Activated CD4-positive, alpha-beta T cell treated with anti-CD3 and anti-CD28 coated beads, Interleukin-2, amount 50 U/mL, for 16 hours (primary cell): ENCODE results near the gene IL18RAP.

Source experiments
- DNase-seq: peaks from one replicate; pipeline ENCODE4 v3.0.0-alpha.2; 2020

Gene IL18RAP

GRCh38 chr2:102461188-102461587 lies 38.2 kb downstream of the IL18RAP start:
- no peak for DNase-seq

- no peak for DNase-seq
Measured at GRCh38 chr2:102463160-102463559, 40.2 kb downstream of the IL18RAP start.

- DNase-seq: no peak
Measured at GRCh38 chr2:102470168-102470567, 47.2 kb downstream of the IL18RAP start.

GRCh38 chr2:102473020-102473419 lies 50.1 kb downstream of the IL18RAP start, which contains the start of gene SLC9A4:
Gene SLC9A4 (plus strand): TSS chr2:102473226. CDS start chr2:102473760, 534 bp downstream.
- peak; percentile 61 for DNase-seq

GRCh38 chr2:102473631-102474030 lies 50.7 kb downstream of the IL18RAP start:
- no peak for DNase-seq

- no peak for DNase-seq
Measured at GRCh38 chr2:102474785-102475184, 51.8 kb downstream of the IL18RAP start.

- no peak for DNase-seq
Measured at GRCh38 chr2:102478686-102479470, 55.9 kb downstream of the IL18RAP start.

- DNase-seq: peak; percentile 23
Measured at GRCh38 chr2:102480285-102481195, 57.6 kb downstream of the IL18RAP start.

GRCh38 chr2:102481931-102482330 lies 59.0 kb downstream of the IL18RAP start:
- DNase-seq: no peak

- DNase-seq: no peak
Measured at GRCh38 chr2:102483086-102483485, 60.1 kb downstream of the IL18RAP start.

GRCh38 chr2:102484310-102485061 lies 61.5 kb downstream of the IL18RAP start:
- no peak for DNase-seq

GRCh38 chr2:102485147-102485785 lies 62.3 kb downstream of the IL18RAP start:
- DNase-seq: no peak

- DNase-seq: no peak
Measured at GRCh38 chr2:102486941-102487702, 64.2 kb downstream of the IL18RAP start.

GRCh38 chr2:102487761-102488462 lies 65.0 kb downstream of the IL18RAP start:
- DNase-seq: no peak

- peak; percentile 42 for DNase-seq
Measured at GRCh38 chr2:102489646-102490045, 66.7 kb downstream of the IL18RAP start.

- no peak for DNase-seq
Measured at GRCh38 chr2:102492006-102492405, 69.0 kb downstream of the IL18RAP start.

- no peak for DNase-seq
Measured at GRCh38 chr2:102494570-102494969, 71.6 kb downstream of the IL18RAP start.

- peak; percentile 10 for DNase-seq
Measured at GRCh38 chr2:102498414-102498813, 75.5 kb downstream of the IL18RAP start.

GRCh38 chr2:102499558-102499957 lies 76.6 kb downstream of the IL18RAP start:
- DNase-seq: no peak
